ENCODE measurements around the gene ALG3. TPM values are rescaled to one million over a fixed set of nuclear protein-coding genes. Genes with fewer than 3 reads are reported as not detected.
"Not testable (repeated sequence)": the region's sequence is repeated elsewhere in the genome, so short reads cannot be mapped to it uniquely, and the experiment has no call there.

ALG3 gene
- total RNA-seq, 4 donors from 2014 or later: 38.9 to 79.5 (median 58.7) TPM

DNA sequence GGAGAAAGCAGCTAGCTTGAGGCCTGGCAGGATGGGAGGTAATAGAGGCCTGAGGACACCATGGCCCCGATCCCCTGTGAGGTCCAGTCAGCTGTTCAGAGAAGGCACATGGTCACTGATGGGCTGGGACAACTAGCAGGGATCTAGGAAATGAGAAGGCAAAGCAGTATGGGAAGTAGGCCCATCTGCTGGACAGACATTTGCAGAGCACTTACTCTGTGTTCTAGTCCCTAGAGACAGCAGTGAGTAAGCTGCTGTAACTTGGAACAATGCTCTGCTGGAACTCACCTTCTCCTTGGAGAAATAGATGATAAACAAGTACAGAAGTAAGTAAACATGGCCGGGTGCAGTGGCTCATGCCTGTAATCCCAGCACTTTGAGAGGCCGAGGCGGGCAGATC lies 34.2 kb upstream of the ALG3 start:
- Histone ChIP-seq H3K36me3 (no peaks in the 10 kb centered on the region), H3K4me1 (no peaks in the 10 kb centered on the region), H3K9me3 (no peaks in the 10 kb centered on the region), H3K4me3 (no peak overlapping the region), H3K27me3 (peaks cover 0 to 33% of the 10 kb centered on the region in 2 donors), H3K27ac (no peak overlapping the region)
- no peak for DNase-seq (ENCODE audit: low spot score in 2 of 2)
- no peak for TF ChIP-seq POLR2A (IDR thresholded peaks at IDR 0.05)
- TF ChIP-seq EP300 (IDR thresholded peaks at IDR 0.05): no peak
- no peak for TF ChIP-seq CTCF (IDR thresholded peaks at IDR 0.05)
- 89 to 92% methylated on average over 4 of the region's 4 CpGs for WGBS, 2 donors

DNA sequence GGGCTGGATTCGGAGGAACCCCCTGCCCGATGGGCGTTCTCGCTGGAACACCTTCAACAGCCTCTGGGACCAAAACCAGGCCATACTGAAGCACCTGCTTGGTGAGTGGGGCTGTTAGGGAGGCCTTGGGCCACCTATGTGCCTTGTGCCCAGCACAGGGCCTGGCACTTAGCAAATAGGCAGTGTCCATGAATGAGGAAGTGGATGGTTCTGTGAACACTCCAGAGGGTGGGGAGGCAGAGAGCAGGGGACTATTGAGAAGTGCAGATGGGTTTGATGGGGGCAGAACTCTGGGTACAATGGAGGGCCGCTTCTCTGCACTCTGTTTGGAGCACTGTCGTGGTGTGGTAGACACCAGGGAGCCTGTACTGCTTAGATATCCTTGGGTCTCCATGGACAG lies 28.6 kb upstream of the ALG3 start:
- H3K27me3 ChIP-seq: peaks cover 0 to 50% of the 10 kb centered on the region in 2 donors
- no peaks in the 10 kb centered on the region for H3K36me3 ChIP-seq
- no peak for DNase-seq (ENCODE audit: low spot score in 2 of 2)
- 90 to 92% methylated on average over 6 of the region's 6 CpGs for WGBS, 2 donors
- TF ChIP-seq POLR2A (IDR thresholded peaks at IDR 0.05) (no peak), CTCF (IDR thresholded peaks at IDR 0.05) (no peak), EP300 (IDR thresholded peaks at IDR 0.05) (no peak)
- H3K4me3 ChIP-seq: no peak overlapping the region
- H3K9me3 ChIP-seq: no peaks in the 10 kb centered on the region
- H3K27ac ChIP-seq: no peak overlapping the region
- H3K4me1 ChIP-seq: peaks cover 0 to 4% (median 0%) of the 10 kb centered on the region in 4 donors

- Histone ChIP-seq H3K27me3 (peaks cover 0 to 50% of the 10 kb centered on the region in 2 donors), H3K4me1 (peaks cover 0 to 4% (median 0%) of the 10 kb centered on the region in 4 donors), H3K9me3 (peaks cover 0 to 6% (median 0%) of the 10 kb centered on the region in 4 donors), H3K4me3 (no peak within 1 kb of the TSS), H3K36me3 (no peaks in the 10 kb centered on the region), H3K27ac (no peak within 1 kb of the TSS)
- 10 to 16% methylated on average over 29 to 32 of the region's 65 CpGs for WGBS, 2 donors
- DNase-seq (ENCODE audit: low spot score in 2 of 2): no peak
- TF ChIP-seq POLR2A (IDR thresholded peaks at IDR 0.05): no peak
- no peak for TF ChIP-seq EP300 (IDR thresholded peaks at IDR 0.05)
- TF ChIP-seq CTCF (IDR thresholded peaks at IDR 0.05): no peak
Measured at GRCh38 chr3:184275961-184276910, 27.5 kb upstream of the ALG3 start, which contains the start of gene ECE2. Gene ECE2 (plus strand): TSS chr3:184276022. CDS start chr3:184276154, 132 bp downstream.

DNA sequence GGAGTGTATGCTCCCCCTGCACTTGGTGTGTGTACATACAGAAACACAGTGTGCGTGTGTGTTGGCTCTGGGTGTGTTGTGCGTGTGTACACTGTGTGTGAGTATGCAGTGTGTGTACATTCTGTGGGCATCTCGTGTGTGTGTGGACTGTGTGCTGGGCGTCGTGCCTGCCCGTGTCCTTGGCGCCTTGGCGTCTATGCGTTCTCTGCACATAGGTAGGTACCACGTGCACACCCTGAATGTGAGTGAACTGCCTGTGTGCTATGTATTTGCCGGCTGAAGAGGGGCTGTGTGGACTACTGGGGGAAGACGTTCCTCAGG lies 26.6 kb upstream of the ALG3 start:
- H3K27ac ChIP-seq: no peak overlapping the region
- no peak overlapping the region for H3K4me3 ChIP-seq
- peaks cover 0 to 6% (median 0%) of the 10 kb centered on the region in 4 donors for H3K9me3 ChIP-seq
- no peaks in the 10 kb centered on the region for H3K36me3 ChIP-seq
- H3K27me3 ChIP-seq: peaks cover 0 to 50% of the 10 kb centered on the region in 2 donors
- DNase-seq (ENCODE audit: low spot score in 2 of 2): no peak
- peaks cover 0 to 4% (median 0%) of the 10 kb centered on the region in 4 donors for H3K4me1 ChIP-seq
- 67 to 69% methylated on average over 12 of the region's 12 CpGs for WGBS, 2 donors
- no peak for TF ChIP-seq POLR2A (IDR thresholded peaks at IDR 0.05)
- no peak for TF ChIP-seq CTCF (IDR thresholded peaks at IDR 0.05)
- TF ChIP-seq EP300 (IDR thresholded peaks at IDR 0.05): no peak

- Histone ChIP-seq H3K4me3 (no peak overlapping the region), H3K9me3 (peaks cover 0 to 6% (median 0%) of the 10 kb centered on the region in 4 donors), H3K4me1 (peaks cover 0 to 4% (median 0%) of the 10 kb centered on the region in 4 donors), H3K27ac (no peak overlapping the region), H3K27me3 (peaks cover 0 to 55% of the 10 kb centered on the region in 2 donors), H3K36me3 (no peaks in the 10 kb centered on the region)
- TF ChIP-seq EP300 (IDR thresholded peaks at IDR 0.05) (no peak), POLR2A (IDR thresholded peaks at IDR 0.05) (no peak), CTCF (IDR thresholded peaks at IDR 0.05) (no peak)
- DNase-seq (ENCODE audit: low spot score in 2 of 2): no peak
- 44 to 48% methylated on average over 1 of the region's 1 CpG for WGBS, 2 donors
Measured at GRCh38 chr3:184272269-184272668, 23.5 kb upstream of the ALG3 start.

- not testable (repeated sequence) for H3K9me3 ChIP-seq; H3K4me1 ChIP-seq; H3K4me3 ChIP-seq; DNase-seq (ENCODE audit: low spot score in 2 of 2); H3K27ac ChIP-seq; H3K36me3 ChIP-seq
- H3K27me3 ChIP-seq: peaks cover 0 to 58% of the 10 kb centered on the region in 2 donors
- WGBS, 2 donors: 81 to 95% methylated on average over 1 of the region's 1 CpG
Measured at GRCh38 chr3:184267249-184267648, 18.5 kb upstream of the ALG3 start.

Data from tibial nerve (tissue), 4 donors.